Liver (tissue), 3 donors: ENCODE measurements around the gene MYBPH.

Experiments
- CTCF ChIP-seq: fragments of 150-350 bp; IDR thresholded peaks from 2 replicates; pipeline ENCODE4 v1.5.1; 2017; ENCODE audit warnings: improper control_type of control experiment, low read depth, low read length; ENCODE audit not compliant: missing input control
- EGR1 ChIP-seq, 2 donors: IDR thresholded peaks; 2 replicates each; pipeline ENCODE4 v1.6.1; 2016 to 2018; ENCODE audit warnings: antibody characterized with exemption in 2 of 2, low read depth in 2 of 2
- HNF4A ChIP-seq, 2 donors: conservative IDR thresholded peaks; 2 replicates each; pipeline ENCODE4 v1.6.1; 2016; ENCODE audit warnings: antibody characterized with exemption in 2 of 2, mild to moderate bottlenecking in 2 of 2
- HNF4G ChIP-seq: IDR thresholded peaks from 2 replicates; pipeline ENCODE4 v1.6.1; 2016; ENCODE audit warnings: antibody characterized with exemption
- JUND ChIP-seq, 2 donors: IDR thresholded peaks; 2 replicates each; pipeline ENCODE4 v1.6.1; 2016; ENCODE audit warnings: antibody characterized with exemption in 2 of 2
- MAX ChIP-seq: IDR thresholded peaks from 2 replicates; pipeline ENCODE4 v1.6.1; 2016; ENCODE audit warnings: antibody characterized with exemption
- RAD21 ChIP-seq, 2 donors: IDR thresholded peaks; 2 replicates each; pipeline ENCODE4 v1.6.1; 2016; ENCODE audit warnings: antibody characterized with exemption in 2 of 2, mild to moderate bottlenecking in 2 of 2
- REST ChIP-seq: IDR thresholded peaks from 2 replicates; pipeline ENCODE4 v1.6.1; 2016; ENCODE audit warnings: antibody characterized with exemption, mild to moderate bottlenecking
- RXRA ChIP-seq, 2 donors: IDR thresholded peaks; 2 replicates each; pipeline ENCODE4 v1.6.1; 2017 to 2018; ENCODE audit warnings: antibody characterized with exemption in 2 of 2, mild to moderate bottlenecking in 1 of 2
- SP1 ChIP-seq: IDR thresholded peaks from 2 replicates; pipeline ENCODE4 v1.6.1; 2018; ENCODE audit warnings: antibody characterized with exemption, mild to moderate bottlenecking
- TAF1 ChIP-seq: conservative IDR thresholded peaks from 2 replicates; pipeline ENCODE4 v1.6.1; 2016; ENCODE audit warnings: antibody characterized with exemption, mild to moderate bottlenecking
- YY1 ChIP-seq: IDR thresholded peaks from 2 replicates; pipeline ENCODE4 v1.6.1; 2016; ENCODE audit warnings: antibody characterized with exemption, mild to moderate bottlenecking
- ZBTB33 ChIP-seq: IDR thresholded peaks from 2 replicates; pipeline ENCODE4 v1.6.1; 2016; ENCODE audit warnings: antibody characterized with exemption
- donor health status: healthy.
- donor health status: healthy.

GRCh38 chr1:203170625-203171330 is 4.8 kb downstream of the MYBPH start:
- TF ChIP-seq CTCF, result no peak
- TF ChIP-seq MAX, result no peak
- no peak for TF ChIP-seq RAD21 (IDR thresholded peaks at IDR 0.05)
- no peak for TF ChIP-seq YY1
- no peak for TF ChIP-seq JUND (IDR thresholded peaks at IDR 0.05)
- TF ChIP-seq HNF4G, result no peak
- no peak for TF ChIP-seq HNF4A (conservative IDR thresholded peaks at IDR 0.05)
- TF ChIP-seq REST, result no peak
- TF ChIP-seq SP1, result no peak
- no peak for TF ChIP-seq TAF1
- no peak for TF ChIP-seq ZBTB33
- TF ChIP-seq RXRA (IDR thresholded peaks at IDR 0.05), result no peak
- TF ChIP-seq EGR1 (IDR thresholded peaks at IDR 0.05; ENCODE audit: low read depth in 2 of 2), result no peak
